HG02884 (cell line): ENCODE results near the gene EEFSEC.

ENCODE experiments used
- ATAC-seq: cut with Tn5 transposase; IDR thresholded peaks from one replicate; pipeline ENCODE4 v1.9.1; 2021; ENCODE audit warnings: mild to moderate bottlenecking, moderate library complexity; ENCODE audit not compliant: unreplicated experiment

Gene EEFSEC

DNA sequence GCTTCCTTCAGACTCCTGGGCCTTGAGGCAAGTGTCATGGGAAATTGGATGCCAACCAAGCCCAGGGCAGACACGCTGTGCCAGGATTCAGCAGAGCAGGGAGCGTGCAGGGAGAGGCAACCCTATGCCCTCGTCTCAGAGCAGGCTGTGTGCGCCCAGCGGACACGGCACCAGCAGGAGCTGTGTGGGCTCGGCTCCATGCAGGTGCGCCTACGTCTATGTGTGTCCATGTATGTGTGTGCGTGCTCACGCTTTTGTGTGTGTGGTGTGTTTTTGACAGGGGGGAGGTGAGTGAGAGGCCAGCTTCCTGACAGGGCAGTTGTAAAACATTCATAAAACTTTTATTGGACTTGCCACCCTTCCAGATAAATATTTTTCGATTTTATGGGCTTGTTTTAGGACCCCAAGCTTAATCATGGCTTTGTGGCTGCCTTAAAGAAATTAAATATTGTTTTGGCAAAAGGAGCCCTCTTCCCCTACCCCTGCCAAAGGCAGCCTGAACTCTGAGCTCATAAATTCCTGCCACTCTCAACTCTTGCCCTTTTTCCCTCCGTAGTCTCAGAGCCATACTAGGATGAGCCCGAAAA, 229.0 kb downstream of the EEFSEC start:
- no peak for ATAC-seq

DNA sequence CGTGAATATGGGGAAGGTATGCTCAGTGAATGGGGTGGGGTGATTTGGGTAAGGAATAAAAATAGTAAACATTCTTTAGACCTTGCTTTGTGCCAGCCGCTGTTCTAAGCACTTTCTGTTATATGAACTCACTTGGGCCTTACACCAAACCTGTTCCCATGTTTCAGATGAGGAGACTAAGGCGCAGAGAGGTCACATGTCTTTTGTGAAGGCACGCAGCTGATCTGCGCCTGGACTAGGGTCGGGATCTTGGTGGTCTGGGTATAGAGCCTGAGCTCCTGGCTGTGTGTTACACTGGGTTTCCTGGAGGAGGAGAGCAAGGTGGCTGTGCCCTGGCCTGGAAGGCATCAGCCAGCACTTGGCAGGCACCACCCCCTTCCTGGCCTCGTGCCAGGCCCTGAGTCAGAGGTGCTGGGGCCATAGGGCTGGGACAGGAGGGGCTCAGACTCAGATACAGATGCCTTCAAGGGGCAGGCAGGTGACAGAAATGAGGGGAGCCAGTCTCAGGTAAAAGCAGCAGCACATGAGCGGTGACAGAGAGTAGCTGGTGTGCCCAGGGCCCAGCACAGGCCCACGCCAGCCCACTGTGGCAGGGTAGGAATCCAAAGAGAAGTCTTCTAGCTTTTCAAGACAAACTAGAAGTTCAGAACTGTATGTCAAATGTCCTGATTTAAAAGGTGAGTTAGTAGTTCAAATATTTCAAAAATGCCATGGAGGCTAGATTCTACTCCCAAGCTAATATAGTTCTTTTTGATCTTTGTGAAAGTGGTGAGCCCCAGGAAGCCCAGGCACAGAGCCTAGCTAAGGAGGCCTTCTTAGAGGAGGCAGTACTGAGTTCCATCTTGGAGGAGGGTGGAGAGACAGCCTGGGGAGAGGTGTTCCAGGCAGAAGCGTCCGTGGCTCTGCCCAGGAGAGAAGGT, 230.3 kb downstream of the EEFSEC start:
- ATAC-seq, result no peak

DNA sequence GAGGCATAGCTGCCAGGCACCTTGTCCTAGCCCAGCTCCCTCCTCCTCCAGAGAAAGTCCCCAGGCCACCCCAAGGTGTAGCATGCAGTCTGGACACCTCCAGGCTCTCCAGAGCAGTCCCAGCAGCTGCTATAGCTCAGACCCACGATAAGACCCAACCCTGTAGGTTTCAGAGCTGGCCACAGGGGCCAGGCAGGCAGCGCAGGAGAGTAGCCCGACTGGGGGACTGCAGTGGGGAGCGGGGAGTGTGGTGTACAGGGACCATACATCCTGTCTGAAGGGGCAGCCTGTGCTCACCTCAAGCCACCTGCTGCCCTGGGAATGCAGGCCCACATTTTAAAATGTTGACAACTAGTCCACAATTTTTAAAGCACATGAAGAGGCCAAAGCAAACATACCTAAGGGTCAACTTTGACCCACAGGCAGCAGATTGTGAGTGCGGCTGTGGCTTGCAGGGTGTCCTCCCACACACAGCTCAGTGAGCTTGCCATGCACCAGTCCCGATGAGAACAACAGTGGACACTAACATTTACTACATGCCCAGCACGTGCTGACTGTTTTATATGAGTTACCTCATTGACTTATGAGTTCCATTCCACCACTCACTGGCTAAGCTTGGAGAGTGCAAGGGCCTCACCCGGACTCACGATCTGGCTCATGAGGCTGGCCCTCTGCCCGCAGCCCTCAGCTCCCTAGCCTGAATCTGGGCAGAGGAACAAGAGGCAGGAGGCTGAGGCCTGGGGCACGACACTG, 232.0 kb downstream of the EEFSEC start:
- no peak for ATAC-seq

DNA sequence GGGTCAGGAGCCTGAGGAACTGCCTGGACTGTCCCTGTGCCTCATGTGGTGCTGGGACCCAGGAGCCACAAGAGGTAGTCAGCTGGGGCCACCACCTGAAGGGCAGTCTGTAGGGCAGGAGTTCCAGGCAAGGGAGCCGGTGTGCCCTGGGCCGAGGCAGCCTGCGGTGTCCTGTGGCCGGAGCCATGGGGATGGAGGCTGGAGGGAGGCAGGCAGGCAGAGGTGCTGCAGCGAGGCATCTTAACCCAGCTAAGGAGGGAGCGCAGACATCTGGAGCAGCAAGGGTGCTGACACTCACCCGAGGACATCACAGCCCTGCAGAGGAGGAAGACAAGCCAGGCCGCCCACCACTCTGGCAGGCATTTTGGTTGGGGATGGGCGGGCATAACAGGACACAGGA, 235.7 kb downstream of the EEFSEC start:
- no peak for ATAC-seq

DNA sequence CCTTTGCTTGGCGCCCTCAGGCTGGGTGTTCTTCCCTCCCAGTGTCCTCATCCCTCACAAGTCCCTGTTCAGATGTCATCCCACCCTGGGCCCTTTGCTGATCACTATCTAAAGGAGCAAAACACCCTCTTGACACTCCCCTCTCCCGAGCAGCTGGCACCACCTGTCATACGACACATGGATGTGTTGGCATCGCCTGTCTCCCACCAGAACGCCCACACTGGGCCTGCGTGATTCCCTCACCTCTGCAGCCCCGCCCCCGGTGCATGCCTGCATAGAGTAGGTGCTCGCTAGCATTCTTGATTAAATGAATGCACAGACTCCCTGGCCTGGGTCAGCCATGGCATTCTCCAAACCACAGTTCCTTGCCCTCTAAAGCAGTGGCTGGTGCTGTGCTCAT, 237.6 kb downstream of the EEFSEC start:
- no peak for ATAC-seq

DNA sequence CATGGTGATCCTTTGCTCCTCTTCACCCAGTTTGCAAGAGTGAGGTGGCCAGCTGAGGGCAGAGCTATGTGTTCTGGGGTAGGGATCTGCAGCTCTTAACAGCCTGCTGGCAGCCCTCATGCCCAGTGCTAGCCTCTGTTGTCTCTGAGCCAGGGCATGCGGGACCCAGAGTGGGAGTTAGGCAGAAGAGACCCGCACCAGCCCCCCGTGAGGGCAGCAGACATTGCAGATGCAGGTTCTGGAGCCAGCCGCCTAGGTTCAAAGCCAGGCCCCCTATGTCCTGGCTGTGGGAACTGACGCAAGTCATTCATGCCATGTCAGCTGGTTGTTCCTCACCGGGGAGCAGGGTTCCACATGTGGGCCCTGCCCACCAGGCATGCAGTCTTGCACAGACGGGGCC, 238.7 kb downstream of the EEFSEC start:
- ATAC-seq, result no peak

DNA sequence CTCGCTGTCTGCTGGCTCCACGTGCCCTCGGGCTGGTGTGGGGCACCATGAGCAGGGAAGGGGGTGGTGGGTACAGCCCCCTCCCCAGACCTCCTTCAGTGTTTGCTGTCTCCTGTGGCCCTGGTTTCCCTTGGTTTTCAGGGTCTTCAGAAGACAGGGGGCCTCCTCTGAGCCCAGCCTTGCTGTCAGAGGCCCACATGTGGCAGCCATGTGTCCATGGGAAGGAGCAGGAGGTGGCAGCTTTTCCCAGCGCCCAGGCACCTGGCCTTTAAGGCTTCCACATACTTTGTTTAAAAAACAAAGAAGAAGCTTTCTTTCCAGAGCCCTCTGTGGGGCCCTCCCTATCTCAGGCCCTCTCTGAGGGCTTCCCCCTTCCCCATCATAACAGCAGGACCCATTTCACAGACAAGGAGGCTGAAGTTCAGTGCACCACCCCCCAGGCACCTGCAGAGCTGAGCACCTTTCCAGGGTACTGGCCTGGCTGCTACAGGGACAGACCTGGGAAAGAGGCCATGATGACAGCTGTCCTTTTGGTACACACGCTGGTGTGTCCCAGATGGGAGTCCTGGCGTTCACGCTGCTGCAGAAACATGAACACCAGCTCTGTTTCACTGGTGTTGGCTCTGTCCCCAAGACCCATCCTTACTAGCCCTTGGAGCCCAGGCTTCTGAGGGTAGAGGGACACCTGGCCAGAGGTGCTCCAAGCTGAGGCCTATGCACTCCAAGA, 239.7 kb downstream of the EEFSEC start:
- no peak for ATAC-seq

DNA sequence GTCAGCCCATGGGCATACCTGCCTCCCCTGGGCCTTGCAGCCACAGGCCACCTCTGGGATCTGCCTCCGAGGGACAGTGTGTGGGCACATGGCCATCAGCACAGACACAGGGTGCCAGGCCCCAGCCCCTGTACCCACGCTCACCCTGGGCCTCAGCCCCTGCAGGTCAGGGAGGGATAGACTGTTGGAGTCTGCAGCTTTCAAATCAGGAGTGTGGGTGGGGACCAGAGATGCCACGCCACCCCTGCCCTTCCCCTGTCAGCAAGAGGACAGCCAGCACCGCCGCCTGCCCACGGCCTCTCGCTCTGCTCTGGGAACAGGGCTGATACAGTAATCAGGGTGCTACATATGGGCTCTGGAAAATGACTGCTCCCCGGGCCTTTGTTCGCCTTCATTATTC, 240.8 kb downstream of the EEFSEC start:
- ATAC-seq, result no peak

DNA sequence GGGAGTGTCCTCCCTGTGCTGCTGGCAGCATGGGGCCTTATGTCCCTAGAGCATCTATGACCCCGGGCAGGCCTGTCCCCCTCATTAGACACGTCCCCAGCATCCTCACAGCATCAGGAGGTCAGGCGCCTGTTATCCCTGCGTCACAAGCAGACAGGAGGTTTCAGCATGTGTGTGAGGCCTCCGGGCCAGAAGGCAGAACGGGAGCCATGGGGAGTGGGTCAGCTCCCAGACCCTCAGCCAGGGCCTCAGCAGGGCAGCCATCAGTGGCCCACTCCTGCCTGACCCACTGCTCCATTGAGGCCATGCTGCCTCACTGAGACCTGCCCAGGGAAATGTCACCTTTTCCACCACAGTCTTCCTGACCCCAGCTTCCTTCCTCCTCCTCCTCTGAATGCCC, 241.8 kb downstream of the EEFSEC start:
- no peak for ATAC-seq

DNA sequence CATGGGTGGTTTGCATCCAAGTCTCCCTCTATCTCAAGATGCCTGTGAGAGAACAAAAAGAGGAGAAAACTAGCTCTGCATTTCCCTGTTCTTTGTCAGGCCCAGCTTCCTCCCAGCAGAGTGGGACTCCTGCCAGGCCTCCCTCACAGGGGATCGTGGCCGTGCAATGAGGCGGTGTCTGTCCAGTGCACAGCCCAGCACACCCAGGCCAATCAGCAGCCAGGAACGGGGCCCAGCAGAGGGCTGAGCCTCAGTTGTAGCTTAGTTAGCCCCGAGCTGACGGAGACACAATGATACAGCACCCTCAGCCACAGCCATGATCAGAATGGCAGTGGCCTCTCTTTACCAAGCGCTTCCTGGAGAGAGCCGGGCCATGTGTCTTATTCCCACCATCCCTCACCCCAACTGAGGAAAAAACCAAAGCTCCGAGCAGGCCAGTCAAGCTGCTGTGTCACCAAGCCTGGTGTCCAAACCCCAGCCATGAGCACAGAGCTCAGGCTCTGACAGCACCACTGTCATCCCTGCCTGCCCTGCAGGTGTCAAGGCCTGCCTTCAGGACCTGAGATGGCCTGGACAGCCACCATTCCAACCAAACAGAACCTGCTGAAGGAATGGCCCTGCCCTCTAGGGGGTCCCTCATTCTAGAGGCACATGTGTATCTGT, 242.3 kb downstream of the EEFSEC start:
- no peak for ATAC-seq

DNA sequence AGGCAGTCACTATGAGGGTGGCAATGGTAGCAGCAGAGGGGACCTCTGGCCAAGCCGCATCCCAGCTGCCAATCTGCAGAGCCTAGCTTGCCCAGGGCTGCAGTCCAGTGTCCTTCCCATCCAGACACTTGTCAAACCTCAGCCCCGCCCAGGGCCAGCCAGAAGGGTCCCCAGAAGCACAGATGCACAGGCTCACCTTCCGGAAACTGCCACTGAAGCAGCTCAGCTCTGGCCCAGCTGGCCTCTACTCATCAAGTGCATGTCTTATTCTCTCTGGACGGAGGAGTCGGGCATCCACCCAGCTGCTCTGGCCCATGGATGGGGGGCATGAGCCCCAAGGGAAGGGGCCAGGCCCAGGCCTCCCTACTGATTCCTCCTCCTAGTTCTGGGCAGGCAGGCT, 244.2 kb downstream of the EEFSEC start:
- ATAC-seq, result no peak

DNA sequence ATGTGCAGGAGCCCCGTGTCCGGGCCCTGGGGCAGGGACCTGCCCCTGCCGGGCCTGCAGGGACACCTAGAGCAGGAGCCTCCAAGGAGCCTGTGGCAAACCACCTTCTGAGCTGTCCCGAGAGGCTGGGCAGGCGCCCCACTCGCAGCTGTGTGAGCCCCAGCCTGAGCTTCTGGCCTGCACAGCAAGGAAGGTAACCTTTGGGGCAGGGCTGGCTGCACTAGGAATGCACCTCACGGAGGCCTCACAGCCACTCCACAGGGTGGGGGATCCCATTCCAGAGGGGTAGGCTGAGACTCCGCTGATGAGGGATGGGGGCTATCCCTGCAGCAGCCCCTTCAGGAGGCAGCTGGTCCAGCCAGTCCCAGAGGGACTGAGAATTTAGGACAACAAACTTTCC, 245.3 kb downstream of the EEFSEC start:
- no peak for ATAC-seq

DNA sequence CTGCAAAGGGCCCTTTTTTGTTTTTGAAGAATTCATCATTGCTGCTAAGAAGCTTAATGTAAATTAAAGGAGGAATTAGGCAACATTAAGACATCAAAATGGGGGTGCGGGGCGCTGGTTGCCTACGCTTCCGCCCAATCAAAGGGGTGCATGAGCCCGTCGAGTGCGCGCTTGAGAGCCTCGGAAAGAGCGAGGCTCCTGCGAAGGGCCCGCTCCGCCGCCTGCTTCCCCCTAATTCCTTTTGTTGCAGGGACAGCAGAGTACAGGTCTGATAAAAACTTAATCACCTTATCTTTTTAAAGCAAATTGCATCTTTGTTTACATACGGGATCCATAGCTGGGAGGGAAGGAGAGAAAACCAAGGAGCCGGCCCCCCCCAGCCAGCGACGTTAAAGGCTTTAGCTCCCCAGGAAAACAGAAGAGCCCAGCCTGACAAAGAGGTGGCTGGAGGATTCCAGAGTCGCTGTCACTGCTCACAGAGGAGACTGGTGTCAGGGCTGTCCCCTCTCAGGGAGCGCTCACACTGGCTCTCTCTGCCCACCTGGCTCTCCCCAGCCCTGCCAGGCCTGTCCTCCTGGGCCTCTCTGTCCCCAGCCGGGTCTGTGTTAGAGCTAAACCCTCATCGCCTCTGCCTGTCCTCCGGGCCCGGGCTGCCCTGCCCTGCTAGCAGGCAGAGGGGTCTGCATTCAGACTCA, 246.1 kb downstream of the EEFSEC start:
- ATAC-seq, result no peak

DNA sequence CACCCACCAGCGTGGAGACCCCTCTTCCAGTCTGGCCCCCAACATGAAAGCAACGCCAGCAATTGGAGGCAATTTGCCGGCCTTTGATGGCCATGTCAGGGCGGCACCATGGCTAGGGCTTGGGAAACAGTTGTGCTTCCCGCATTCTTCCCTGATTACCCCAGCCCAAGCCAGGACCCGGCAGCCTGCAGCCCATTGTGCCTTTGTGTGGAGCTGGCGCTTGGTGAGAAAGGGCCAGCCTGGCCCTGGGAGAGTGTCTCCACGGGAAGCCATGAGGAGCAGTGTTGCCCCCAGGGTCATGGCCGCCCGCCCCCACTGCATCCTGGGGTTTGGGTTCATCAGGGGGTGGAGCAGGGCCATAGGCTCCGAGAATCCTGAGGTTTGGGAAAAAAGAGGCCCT, 247.4 kb downstream of the EEFSEC start:
- ATAC-seq, result no peak

DNA sequence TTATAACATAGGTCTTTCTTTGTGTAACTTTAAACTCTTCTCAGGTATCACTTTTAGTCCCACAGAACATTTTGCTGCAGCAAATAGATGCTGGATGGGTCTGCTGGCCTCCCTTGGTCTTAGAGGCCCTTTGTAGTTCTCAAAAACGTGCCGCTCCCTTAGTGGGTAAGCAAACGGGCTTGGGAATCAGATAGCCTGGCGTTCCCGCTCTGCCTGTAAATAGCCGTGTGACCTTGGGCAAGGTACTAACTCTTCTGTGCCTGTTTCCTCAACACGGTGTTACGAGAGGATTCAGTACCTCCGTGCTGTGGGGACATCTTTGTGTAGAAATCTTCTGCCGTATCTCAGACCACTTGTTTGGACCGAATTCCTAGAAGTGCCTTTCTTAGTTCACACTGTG, 249.0 kb downstream of the EEFSEC start:
- no peak for ATAC-seq

DNA sequence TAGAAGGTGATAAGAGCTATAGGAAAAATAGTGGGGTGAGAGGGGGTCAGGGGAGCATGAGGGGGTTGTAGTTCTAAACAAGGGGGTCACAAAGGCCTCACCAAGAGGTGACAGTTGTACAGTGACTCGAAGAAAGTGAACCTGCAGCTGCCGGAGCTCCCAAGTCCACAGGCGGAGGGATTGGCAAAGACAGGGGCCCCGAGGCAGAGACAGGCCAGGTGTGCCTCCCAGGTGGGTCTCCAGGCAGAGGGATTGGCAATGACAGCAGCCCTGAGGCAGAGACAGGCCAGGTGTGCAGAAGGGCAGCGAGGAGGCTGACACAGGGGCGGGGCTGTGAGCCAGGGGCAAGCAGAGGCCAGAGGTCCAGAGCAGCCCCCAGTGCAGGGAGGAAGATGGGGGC, 249.7 kb downstream of the EEFSEC start:
- no peak for ATAC-seq

DNA sequence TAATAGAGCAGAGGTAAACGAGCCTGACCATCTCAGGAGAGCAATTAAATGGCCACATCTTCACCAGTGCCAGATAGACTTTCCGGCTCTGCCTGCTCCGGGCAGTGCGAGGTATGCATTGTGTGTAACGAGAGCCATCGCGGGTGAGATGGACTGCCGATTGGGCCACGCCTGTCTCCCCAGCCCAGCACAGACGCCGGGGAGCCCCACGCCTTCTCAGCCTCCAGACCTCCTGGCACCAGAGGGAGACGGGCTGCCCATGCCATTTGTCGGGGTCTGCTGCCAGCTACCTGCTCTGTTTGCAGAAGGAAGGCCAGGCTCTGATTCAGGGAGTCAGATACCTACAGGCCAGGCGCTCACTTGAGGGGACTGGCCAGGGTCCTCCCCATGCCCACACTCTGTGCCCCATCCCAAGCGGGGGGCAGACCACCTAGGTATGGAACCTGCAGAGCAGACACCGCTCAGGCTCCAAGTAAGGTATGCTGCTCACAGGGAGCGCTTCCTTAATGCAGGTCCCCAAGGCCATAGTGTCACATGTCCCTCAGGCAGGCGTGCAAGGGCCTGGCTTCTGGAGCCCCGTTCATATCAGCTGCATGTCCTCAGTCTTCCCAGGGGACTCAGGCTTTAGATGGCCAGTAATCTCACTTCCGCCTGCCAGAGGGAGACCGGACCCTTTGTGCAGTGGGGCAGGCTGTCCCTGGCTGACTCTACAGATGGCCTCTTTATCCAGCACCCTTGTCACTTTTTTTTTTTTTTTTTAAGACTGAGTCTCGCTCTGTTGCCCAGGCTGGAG, 251.2 kb downstream of the EEFSEC start:
- ATAC-seq, result no peak

DNA sequence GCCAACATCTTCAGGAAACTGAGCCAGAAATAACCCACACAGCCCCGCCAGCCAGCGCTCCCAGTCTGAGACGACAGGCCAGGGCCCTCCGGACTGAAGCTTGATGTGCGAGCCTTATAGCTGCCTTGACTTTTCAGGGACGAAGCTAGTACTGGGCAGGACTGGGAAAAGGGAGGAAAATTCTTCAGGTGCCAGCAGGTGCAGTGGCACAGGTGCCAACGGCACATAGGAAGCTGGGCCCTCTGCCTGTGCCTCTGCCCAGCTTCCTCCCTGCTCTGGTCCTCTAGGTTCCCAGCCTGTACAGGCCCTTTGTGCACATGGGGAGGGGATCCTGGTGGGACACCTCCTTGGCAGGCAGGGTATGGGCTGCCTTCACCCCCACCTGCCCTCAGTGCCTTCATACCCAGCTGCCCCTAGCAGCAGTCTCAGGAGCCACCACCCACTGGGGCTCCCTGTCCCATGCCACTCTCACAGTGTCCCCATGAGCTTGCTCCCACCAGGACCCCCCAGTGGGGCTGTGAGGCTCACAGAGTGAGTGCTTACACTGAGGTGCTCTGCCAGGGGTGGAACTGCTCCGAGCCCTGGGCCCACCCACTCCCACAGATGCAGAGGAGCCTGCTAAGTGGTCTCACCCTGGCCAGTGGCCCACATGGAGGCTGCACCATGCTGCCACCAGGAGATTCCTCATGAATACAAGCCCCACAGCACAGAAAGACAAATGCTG, 252.4 kb downstream of the EEFSEC start:
- no peak for ATAC-seq

DNA sequence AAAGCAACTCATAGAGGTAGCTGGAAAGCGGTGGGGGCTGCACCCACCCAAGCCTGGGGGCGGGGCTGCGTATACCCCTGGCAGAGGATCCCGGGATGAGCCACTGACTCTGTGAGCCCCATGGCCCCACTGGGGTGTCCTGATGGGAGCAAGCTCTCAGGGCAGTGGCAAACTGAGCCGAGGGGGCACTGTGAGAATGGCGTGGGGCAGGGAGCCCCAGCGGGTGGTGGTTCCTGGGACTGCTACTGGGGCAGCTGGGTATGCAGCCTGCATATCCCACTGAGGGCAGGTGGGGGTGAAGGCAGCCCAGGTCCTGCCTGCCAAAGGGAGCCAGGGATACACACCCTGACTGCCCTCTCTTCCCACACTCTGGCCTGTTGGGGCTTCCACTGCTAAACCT, 254.0 kb downstream of the EEFSEC start:
- ATAC-seq, result no peak
